HG03025 (cell line): ENCODE measurements around the gene PCNX3.

Experiments used
- ATAC-seq: cut with Tn5 transposase; IDR thresholded peaks from one replicate; pipeline ENCODE4 v1.9.1; 2021; ENCODE audit warnings: mild to moderate bottlenecking, moderate library complexity; ENCODE audit not compliant: unreplicated experiment, low FRiP score

PCNX3 gene

GRCh38 chr11:65596520-65596919 is 19.1 kb upstream of the PCNX3 start:
- ATAC-seq: no peak

DNA sequence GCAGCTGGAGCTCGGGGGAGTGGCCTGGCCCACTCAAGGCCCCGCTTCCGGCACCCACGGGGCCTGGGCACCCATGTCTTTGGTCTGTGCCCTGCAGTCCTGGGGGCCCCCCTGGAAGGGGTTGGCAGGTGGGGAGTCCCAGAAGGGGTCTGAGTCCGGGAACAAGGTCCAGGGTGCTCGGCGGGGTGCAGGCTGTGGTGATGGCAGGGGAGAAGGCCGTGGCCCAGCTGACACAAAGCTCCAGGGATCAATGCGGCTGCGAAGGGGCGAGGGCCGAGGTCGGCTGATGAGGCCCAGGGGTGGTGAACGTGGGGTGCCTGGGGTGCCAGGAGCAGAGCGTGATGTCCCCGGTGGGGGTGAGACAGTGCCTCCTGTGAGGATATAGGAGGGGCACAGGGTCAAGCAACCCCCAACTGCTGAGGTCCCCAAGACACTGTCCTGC is 17.3 kb upstream of the PCNX3 start:
- no peak for ATAC-seq

- no peak for ATAC-seq
Measured at GRCh38 chr11:65599216-65599954, 16.2 kb upstream of the PCNX3 start.

DNA sequence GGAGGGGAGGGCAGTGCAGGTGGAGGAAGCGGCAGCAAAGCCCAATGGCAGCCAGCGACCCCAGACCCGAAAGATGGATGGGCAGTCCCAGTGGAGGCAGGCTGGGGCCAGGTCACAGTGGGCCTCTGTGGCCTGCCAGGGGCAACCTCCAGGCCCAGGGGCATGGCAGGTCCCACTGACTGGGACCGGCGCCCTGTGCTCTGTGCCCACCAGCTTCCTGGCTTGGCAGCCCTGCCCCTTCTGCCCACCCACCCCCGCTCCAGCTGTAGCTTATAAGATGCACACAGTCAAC is 15.7 kb upstream of the PCNX3 start:
- ATAC-seq: no peak

DNA sequence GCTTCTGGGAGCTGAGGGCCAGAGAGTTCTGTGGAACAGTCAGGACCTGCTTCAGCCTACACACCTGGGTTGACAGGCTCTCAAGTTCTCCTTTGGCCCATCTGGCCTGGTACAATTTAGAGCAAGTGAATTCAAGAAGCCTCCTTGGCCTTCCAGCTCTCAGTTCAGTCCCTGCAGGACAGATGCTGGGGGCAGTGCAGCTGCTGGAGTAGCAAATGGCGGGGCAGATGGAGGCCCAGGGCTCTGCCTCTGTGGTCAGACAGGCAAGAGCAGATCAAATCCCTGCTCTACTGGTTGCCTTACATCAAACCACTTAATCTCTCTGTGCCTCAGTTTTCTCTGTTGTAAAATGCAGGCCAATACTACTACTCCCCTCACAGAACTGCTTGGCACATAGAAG is 11.3 kb upstream of the PCNX3 start:
- no peak for ATAC-seq

DNA sequence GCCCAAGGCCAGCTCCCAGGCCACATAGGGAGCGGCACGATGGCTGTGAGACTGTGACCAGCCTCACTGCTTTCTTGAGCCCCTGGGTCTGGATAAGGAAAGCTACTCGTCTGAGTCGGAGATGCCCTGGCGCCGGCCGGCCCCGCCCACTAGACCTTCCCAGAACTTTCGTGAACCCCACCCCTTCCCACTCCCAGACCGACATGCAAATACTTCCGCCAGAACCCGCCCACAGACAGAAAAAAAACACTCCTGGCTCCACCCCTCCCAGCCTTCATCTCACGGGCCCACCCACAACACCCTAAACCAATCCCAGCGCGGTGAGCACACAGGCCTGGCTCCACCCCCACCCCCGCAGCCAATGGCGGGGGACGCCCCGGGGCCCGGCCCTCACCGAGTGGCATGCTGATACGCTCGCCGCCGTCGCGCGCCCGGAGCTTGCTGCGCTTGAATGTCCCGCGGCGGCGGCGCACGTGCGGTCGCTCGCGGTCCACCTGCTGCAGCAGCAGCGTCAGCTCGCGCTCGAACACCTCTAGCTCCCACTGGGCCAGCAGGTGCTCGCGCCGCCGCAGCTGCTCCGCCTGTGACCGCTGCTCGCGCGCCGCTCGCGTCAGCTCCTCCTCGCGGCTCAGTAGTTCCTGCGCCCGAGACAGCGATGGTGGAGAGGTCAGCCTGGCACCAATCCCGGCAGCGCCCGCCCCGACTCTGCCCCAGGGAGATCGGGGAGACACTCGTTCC is 8.5 kb upstream of the PCNX3 start:
- ATAC-seq: no peak

DNA sequence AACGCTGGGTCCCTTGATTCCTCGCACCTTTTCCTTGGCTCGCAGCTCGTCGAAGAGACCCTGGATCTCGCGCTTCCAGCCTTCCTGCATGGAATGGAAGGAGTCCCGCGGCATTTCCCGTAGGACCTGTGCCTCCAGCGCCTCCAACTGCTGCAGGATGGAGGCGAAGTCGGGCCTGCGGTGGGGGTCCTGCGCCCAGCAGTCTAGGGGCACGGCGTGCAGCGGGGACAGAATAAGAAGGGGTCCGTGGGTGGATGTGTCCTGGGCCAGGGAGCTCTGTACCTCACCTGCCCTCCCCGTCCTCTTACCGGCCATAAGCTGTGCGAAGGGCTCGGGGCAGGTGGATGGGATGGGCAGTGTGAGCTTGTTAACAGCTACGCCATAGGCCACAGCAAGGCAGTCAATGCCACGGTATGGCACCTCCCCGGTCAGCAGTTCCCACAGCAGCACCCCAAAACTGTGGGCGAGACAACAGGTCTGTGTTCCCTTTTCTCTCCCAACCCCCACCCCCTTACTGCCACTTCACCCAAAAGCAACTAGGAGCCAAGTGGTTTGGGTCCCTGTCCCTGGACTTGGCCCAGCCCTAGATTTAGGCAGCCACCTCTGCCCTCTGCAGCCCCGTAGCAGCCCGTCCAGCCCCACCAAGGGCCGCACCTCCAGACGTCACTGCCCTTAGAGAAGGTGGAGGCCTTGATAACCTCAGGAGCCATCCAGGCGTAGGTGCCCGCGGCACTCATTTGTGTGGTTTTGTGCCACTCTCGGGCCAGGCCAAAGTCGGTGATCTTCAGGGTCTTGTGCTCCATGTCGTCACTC is 7.8 kb upstream of the PCNX3 start:
- ATAC-seq: no peak

DNA sequence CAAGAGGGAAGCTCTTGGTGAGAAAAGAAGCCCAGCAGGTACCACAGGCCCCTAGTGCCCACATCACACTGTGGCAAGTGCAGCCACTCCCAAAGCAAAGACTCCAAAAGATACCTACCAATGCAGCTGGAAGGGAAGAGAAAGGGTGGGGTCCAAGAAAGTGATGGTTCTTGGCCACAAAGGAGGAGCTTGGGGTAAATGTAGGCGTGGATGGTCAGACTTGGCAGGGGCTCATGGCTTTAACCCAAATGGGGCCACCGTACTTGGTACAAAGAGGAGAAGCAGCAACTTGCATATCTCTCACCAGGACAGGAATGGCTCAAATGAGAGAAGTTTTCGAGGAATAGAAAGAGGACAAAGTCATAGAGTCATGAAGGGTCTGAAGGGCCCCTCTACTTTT is 6.3 kb upstream of the PCNX3 start:
- no peak for ATAC-seq

GRCh38 chr11:65609665-65610064 is 5.9 kb upstream of the PCNX3 start:
- ATAC-seq: no peak

GRCh38 chr11:65610404-65610803 is 5.2 kb upstream of the PCNX3 start:
- ATAC-seq: no peak

- ATAC-seq: no peak
Measured at GRCh38 chr11:65611028-65611757, 4.4 kb upstream of the PCNX3 start.

DNA sequence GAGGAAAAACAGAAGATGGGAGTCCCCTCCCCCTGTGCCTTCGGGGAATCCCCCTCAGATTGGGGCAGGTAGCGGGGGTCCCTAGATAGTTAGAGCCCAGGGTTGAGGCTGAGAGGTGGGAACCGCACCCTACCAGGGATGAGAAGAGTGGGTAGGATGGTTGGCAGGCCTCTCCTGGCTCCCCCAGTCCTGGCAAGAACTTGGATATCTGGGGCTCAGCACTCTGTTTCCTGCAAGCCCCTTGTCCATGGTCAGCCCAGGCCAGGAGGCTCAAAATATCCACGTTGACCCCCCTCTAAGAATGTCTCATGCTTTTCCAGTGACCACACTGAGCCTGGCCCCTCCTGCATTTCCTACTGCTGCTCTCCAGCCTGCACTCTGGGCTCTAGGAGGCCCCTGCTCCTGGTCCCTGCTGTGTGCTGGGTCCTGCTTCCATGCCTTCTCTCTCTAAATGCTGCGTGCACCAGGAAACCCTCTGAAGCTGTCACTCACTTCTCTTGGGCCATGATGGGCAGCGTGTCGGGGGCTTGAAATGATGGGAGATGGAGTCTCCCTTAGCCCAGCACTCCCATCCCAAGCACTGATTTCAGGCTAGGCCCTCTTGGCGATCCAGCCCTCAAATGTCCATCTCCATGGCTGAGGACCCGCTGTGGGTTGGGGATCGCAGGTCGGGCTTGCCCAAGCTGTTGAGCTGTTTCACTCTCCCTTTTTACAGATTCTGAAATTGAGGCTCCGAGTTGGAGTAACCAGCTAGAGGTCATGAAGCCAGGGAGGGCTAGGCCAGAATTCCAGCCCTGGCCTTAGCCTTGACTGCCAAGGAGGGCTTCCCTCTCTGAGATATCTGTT is 3.6 kb upstream of the PCNX3 start:
- ATAC-seq: no peak

- no peak for ATAC-seq
Measured at GRCh38 chr11:65612691-65613090, 2.9 kb upstream of the PCNX3 start.

- ATAC-seq: no peak
Measured at GRCh38 chr11:65613091-65613928, 2.3 kb upstream of the PCNX3 start.

- peak; percentile 3 for ATAC-seq
Measured at GRCh38 chr11:65615950-65616574, 486 bp downstream of the PCNX3 start.

- ATAC-seq: no peak
Measured at GRCh38 chr11:65616575-65617001, 1.0 kb downstream of the PCNX3 start.

GRCh38 chr11:65617136-65617850 is 1.7 kb downstream of the PCNX3 start:
- ATAC-seq: no peak
